Fibroblast of pulmonary artery (primary cell): ENCODE results near the gene ANXA8.

Source experiments
- DNase-seq: peaks from one replicate; pipeline ENCODE4 v3.0.0-alpha.2; 2010; ENCODE audit warnings: low read depth
- H3K4me3 ChIP-seq: replicated peaks from 2 replicates; pipeline ENCODE4 v1.5.1; 2011; ENCODE audit warnings: low read depth, mild to moderate bottlenecking, control low read depth, low read length, moderate library complexity
- TF ChIP-seq, protein P1 (sequence below): IDR thresholded peaks from 2 replicates; pipeline ENCODE4 v1.5.1; 2011; ENCODE audit warnings: mild to moderate bottlenecking, control low read depth, low read length, inconsistent platforms; ENCODE audit errors: missing control alignments

The ANXA8 gene

DNA sequence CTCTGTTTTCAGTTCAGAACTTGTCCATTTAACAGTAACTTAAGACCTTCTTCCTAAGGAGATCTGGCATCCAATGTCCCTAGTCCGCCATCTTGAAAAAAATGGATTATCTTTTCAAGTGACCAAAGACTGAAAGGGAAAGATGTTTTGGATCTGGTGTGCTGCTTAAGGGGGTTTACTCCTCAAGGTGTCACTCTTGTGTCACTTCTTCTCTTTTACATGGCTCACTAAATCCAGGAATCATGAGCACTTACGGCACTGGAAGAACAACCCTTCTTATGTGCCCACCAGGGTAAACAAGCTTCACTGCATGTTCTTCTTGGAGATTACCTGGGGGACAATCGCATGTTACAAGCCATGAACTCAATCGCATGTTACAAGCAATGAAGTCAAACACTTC, 43.7 kb downstream of the ANXA8 start:
- no peak for DNase-seq
- no peak overlapping the region for H3K4me3 ChIP-seq
- TF ChIP-seq, protein P1, sequence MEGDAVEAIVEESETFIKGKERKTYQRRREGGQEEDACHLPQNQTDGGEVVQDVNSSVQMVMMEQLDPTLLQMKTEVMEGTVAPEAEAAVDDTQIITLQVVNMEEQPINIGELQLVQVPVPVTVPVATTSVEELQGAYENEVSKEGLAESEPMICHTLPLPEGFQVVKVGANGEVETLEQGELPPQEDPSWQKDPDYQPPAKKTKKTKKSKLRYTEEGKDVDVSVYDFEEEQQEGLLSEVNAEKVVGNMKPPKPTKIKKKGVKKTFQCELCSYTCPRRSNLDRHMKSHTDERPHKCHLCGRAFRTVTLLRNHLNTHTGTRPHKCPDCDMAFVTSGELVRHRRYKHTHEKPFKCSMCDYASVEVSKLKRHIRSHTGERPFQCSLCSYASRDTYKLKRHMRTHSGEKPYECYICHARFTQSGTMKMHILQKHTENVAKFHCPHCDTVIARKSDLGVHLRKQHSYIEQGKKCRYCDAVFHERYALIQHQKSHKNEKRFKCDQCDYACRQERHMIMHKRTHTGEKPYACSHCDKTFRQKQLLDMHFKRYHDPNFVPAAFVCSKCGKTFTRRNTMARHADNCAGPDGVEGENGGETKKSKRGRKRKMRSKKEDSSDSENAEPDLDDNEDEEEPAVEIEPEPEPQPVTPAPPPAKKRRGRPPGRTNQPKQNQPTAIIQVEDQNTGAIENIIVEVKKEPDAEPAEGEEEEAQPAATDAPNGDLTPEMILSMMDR = no peak

DNA sequence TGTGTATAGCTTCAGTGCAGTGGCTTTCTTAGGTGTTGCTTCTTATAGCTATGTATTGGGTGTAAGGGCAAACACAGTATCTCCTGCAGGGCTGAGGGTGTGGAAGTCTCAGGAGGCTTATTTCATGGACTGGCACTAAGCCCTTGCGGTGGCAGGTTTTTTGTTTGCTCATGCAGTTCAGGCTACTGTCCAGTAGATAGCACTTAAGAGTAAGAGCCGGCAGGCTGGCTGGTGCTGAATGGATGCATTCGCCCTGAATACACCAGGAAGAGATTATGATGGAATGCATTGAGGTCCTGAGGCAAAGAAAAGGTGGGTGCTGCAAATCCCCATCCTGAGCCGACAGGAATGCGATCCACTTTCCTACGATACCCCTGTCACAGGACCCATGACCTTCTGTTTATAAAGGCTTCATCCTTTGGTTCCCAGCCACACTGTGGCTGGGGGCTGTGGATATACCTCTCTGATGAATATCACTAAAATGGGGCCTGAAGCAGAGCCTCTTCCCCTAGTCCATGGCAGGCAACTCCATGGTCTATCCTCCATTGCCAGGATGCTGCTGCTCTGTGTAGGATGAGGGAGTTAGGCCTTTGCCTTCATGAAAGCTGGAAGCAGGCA, 44.9 kb downstream of the ANXA8 start:
- no peak overlapping the region for H3K4me3 ChIP-seq
- DNase-seq = peak; percentile 82
- TF ChIP-seq, protein P1 = peak; percentile 88

DNA sequence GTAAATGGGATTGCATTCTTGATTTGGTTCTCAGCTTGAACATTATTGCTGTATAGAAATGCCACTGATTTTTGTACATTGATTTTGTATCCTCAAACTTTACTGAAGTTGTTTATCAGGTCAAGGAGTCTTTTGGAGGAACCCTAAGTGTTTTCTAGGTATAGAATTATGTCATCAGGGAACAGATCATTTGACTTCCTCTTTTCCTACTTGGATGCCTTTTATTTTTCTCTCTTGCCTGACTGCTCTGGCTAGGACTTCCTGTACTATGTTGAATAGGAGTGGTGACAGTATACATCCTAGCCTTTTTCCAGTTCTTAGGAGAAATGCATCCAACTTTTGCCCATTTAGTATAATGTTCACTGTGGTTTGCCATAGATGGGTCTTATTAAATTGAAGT, 48.8 kb downstream of the ANXA8 start:
- TF ChIP-seq, protein P1 = no peak
- no peak for DNase-seq
- no peak overlapping the region for H3K4me3 ChIP-seq

DNA sequence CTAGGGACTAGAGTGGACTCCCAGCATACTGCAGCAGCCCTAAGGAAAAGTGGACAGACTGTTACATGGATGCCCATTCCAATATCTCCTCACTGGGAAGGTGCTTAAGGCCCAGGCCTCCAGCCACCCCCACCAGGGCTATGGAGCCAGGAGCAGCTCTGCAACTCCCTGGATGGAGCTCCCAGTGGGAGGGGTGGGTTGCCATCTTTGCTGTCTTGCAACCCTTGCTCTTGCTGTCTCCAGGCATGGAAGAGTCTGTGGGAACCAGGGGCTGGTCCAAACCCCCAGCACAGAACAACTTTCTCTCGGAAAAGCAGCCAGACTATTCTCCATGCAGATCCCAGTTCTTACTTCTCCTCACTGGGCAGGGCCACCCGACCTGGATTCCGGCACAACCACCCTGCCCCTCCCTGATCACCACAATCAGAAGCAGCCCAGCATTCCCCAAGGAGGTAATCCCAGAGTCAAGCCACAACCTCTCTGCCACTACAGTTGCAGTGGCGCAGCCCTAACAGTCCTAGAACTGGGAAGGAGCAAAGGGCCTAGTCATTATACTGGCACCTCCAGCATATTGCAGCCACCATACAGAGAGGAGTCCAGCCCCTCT, 58.0 kb downstream of the ANXA8 start:
- DNase-seq = no peak
- H3K4me3 ChIP-seq = no peak overlapping the region
- TF ChIP-seq, protein P1 = no peak

DNA sequence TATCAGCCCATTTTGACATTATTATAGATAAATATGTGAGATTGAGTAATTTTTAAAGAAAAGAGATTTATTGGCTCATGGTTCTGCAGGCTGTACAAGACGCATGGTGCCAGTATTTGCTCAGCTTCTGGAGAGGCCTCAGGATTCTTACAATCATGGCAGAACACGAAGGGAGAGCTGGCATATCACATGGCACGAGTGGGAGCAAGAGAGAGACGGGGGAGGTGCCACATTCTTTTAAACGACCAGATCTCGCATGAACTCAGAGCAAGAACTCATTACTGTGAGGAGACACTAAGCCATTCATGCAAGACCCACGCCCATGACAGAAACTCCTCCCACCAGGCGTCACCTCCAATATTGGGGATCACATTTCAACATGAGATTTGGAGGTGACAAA, 59.7 kb downstream of the ANXA8 start:
- no peak overlapping the region for H3K4me3 ChIP-seq
- DNase-seq = no peak
- TF ChIP-seq, protein P1 = no peak

DNA sequence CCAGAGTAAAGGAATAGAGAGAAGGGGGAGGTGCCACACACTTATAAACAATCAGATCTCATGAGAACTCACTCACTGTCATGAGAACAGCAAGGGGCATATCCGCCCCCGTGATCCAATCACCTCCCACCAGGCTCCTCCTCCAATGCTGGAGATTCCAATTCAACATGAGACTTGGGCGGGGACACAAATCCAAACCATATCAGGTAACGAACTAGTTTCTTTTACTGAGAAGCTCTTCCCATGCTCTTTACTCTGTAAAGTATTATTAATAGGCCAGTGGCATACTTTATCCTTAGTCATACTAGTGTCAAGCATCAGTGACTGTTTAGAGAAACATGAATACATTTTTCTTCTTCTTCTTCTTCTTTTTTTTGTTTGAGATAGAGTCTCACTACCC, 60.4 kb downstream of the ANXA8 start:
- TF ChIP-seq, protein P1 = no peak
- no peak for DNase-seq
- H3K4me3 ChIP-seq = no peak overlapping the region
